AG09309 (cell line): Measurements from ENCODE around the gene CCDC17.

Source experiments
- DNase-seq: peaks from one replicate; pipeline ENCODE4 v3.0.0-alpha.2; 2010; ENCODE audit warnings: low read depth
- H3K4me3 ChIP-seq: 2 replicates; pipeline ENCODE4 v1.5.1; 2011; ENCODE audit warnings: mild to moderate bottlenecking, low read depth, low read length, moderate library complexity; ENCODE audit not compliant: control insufficient read depth
- CTCF ChIP-seq: IDR thresholded peaks from 2 replicates; pipeline ENCODE4 v1.5.1; 2011; ENCODE audit warnings: mild to moderate bottlenecking, low read depth, low read length, inconsistent platforms; ENCODE audit not compliant: insufficient read depth, control insufficient read depth; ENCODE audit errors: missing control alignments

The CCDC17 gene

GRCh38 chr1:45623972-45624371 is at the start of gene CCDC17:
Gene CCDC17 (minus strand): TSS chr1:45624054. CDS start chr1:45623909, 145 bp downstream.
- H3K4me3 ChIP-seq = no peak within 1 kb of the TSS
- no peak for TF ChIP-seq CTCF
- no peak for DNase-seq

GRCh38 chr1:45669859-45670655 is 46.2 kb upstream of the CCDC17 start:
- no peak overlapping the region for H3K4me3 ChIP-seq
- DNase-seq = no peak
- TF ChIP-seq CTCF = no peak

- H3K4me3 ChIP-seq = no peak overlapping the region
- no peak for DNase-seq
- TF ChIP-seq CTCF = no peak
These were observed 45.5 kb upstream of the CCDC17 start for GRCh38 chr1:45669379-45669778.

GRCh38 chr1:45668526-45668925 is 44.7 kb upstream of the CCDC17 start:
- no peak for TF ChIP-seq CTCF
- no peak overlapping the region for H3K4me3 ChIP-seq
- no peak for DNase-seq

- no peak overlapping the region for H3K4me3 ChIP-seq
- TF ChIP-seq CTCF = no peak
- DNase-seq = no peak
These were observed 43.7 kb upstream of the CCDC17 start for GRCh38 chr1:45667321-45668111.

- no peak for TF ChIP-seq CTCF
- H3K4me3 ChIP-seq = no peak overlapping the region
These were observed 43.0 kb upstream of the CCDC17 start for GRCh38 chr1:45666836-45667235.

More at GRCh38 chr1:45666836-45667235, 43.0 kb upstream of the CCDC17 start:
- DNase-seq = no peak
